Measurements from ENCODE around the gene SLC6A3. TPM values are rescaled to one million over a fixed set of nuclear protein-coding genes. Genes with fewer than 3 reads are reported as not detected.

The SLC6A3 gene
- total RNA-seq, 5 donors from 2014 or later (not counting 1 experiment from before 2014, with no cell fraction given): 0.22 TPM; not detected in 4

DNA sequence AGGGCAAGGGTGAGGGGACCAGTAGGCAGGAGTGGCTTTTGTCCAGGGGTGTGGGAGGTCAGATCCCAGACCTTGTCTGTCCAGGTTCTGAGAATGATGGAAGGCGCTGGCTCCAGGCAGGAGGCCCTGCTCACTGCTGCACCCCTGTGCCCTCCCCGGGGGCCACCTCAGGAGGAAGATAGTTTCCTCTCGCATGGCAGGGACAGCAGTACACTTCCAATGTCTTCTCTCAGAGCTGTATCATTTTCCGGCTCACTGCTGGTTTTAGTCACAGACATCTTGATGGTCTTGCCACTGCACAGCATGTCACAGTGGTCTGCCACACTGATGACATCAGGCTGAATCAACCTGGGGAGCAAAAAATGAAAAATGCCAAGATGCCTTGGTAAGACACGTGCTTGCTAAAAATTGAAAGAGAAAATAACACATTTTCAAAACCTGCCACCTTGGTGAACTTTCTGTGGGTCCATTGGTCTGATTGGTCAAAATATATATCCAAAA is 3.3 kb upstream of the SLC6A3 start:
- ChIA-PET CTCF (no interaction called here), POLR2A (no interaction called here)
- Histone ChIP-seq H3K9me3 (no peaks in the 10 kb centered on the region), H3K4me3 (ENCODE audit: control insufficient read depth in 1 of 2, extremely low read depth in 1 of 2, low read length in 1 of 2) (no peak overlapping the region), H3K4me1 (ENCODE audit: control insufficient read depth in 1 of 2, extremely low read depth in 1 of 2, insufficient read depth in 2 of 2, low read length in 2 of 2) (peaks cover 0 to 26% of the 10 kb centered on the region in 2 experiments), H3K36me3 (ENCODE audit: control insufficient read depth in 2 of 2, extremely low read depth in 1 of 2, insufficient read depth in 1 of 2, low read length in 1 of 2) (no peaks in the 10 kb centered on the region), H3K27ac (ENCODE audit: low read length) (no peak overlapping the region), H3K27me3 (replicated peaks in 1 of 2; ENCODE audit: control insufficient read depth in 2 of 2, extremely low read depth in 1 of 2, insufficient read depth in 2 of 2, low read length in 1 of 2) (peaks cover 8 to 49% of the 10 kb centered on the region in 2 experiments)
- Mint-ChIP-seq H3K27ac (peak overlapping the region in 1 of 2 donors; percentile 5), H3K27me3 (peaks cover 32 to 47% of the 10 kb centered on the region in 2 donors), H3K4me1 (peaks cover 15 to 32% (median 30%) of the 10 kb centered on the region in 3 donors), H3K9me3 (peaks cover 2 to 12% (median 6%) of the 10 kb centered on the region in 3 donors), H3K4me3 (peak overlapping the region in 1 of 3 donors; percentile 41), H3K36me3 (no peaks in the 10 kb centered on the region)
- no peak for ATAC-seq (replicated peaks in 1 of 4)
- WGBS (ENCODE audit: insufficient coverage): 48% methylated on average over 4 of the region's 5 CpGs
- peak in 2 of 35 experiments; percentile 28 to 32 for DNase-seq

- 8% methylated on average over 4 of the region's 16 CpGs for WGBS (ENCODE audit: insufficient coverage)
- H3K9me3 Mint-ChIP-seq: peaks cover 0 to 4% (median 0%) of the 10 kb centered on the region in 3 donors
- peaks cover 8 to 56% of the 10 kb centered on the region in 2 experiments for H3K27me3 ChIP-seq (replicated peaks in 1 of 2; ENCODE audit: control insufficient read depth in 2 of 2, extremely low read depth in 1 of 2, insufficient read depth in 2 of 2, low read length in 1 of 2)
- H3K4me3 Mint-ChIP-seq: peak overlapping the region in 1 of 3 donors; percentile 41
- H3K27me3 Mint-ChIP-seq: peaks cover 33 to 49% of the 10 kb centered on the region in 2 donors
- CTCF ChIA-PET: no interaction called here
- no peaks in the 10 kb centered on the region for H3K9me3 ChIP-seq
- peaks cover 0 to 26% of the 10 kb centered on the region in 2 experiments for H3K4me1 ChIP-seq (ENCODE audit: control insufficient read depth in 1 of 2, extremely low read depth in 1 of 2, insufficient read depth in 2 of 2, low read length in 2 of 2)
- no peaks in the 10 kb centered on the region for H3K36me3 Mint-ChIP-seq
- H3K4me1 Mint-ChIP-seq: peaks cover 15 to 32% (median 32%) of the 10 kb centered on the region in 3 donors
- peak; percentile 41 to 80 (median 64) for ATAC-seq (replicated peaks in 1 of 4)
- H3K27ac Mint-ChIP-seq: no peak overlapping the region
- no peak overlapping the region for H3K4me3 ChIP-seq (ENCODE audit: control insufficient read depth in 1 of 2, extremely low read depth in 1 of 2, low read length in 1 of 2)
- H3K27ac ChIP-seq (ENCODE audit: low read length): no peak overlapping the region
- POLR2A ChIA-PET: no interaction called here
- H3K36me3 ChIP-seq (ENCODE audit: control insufficient read depth in 2 of 2, extremely low read depth in 1 of 2, insufficient read depth in 1 of 2, low read length in 1 of 2): no peaks in the 10 kb centered on the region
- DNase-seq: peak in 11 of 35 experiments; percentile 13 to 66 (median 27)
Measured at GRCh38 chr5:1447671-1448361, 2.6 kb upstream of the SLC6A3 start.

- H3K9me3 Mint-ChIP-seq: no peaks in the 10 kb centered on the region
- POLR2A ChIA-PET: no interaction called here
- ATAC-seq (replicated peaks in 1 of 4): no peak
- no peaks in the 10 kb centered on the region for H3K36me3 Mint-ChIP-seq
- H3K4me1 Mint-ChIP-seq: peaks cover 15 to 32% (median 32%) of the 10 kb centered on the region in 3 donors
- H3K9me3 ChIP-seq: no peaks in the 10 kb centered on the region
- no peak overlapping the region for H3K27ac Mint-ChIP-seq
- no peak overlapping the region for H3K4me3 ChIP-seq (ENCODE audit: control insufficient read depth in 1 of 2, extremely low read depth in 1 of 2, low read length in 1 of 2)
- peak overlapping the region in 1 of 3 donors; percentile 36 for H3K4me3 Mint-ChIP-seq
- H3K27me3 ChIP-seq (replicated peaks in 1 of 2; ENCODE audit: control insufficient read depth in 2 of 2, extremely low read depth in 1 of 2, insufficient read depth in 2 of 2, low read length in 1 of 2): peaks cover 8 to 67% of the 10 kb centered on the region in 2 experiments
- CTCF ChIA-PET: no interaction called here
- WGBS (ENCODE audit: insufficient coverage): 60% methylated on average over 10 of the region's 16 CpGs
- H3K36me3 ChIP-seq (ENCODE audit: control insufficient read depth in 2 of 2, extremely low read depth in 1 of 2, insufficient read depth in 1 of 2, low read length in 1 of 2): no peaks in the 10 kb centered on the region
- peaks cover 0 to 26% of the 10 kb centered on the region in 2 experiments for H3K4me1 ChIP-seq (ENCODE audit: control insufficient read depth in 1 of 2, extremely low read depth in 1 of 2, insufficient read depth in 2 of 2, low read length in 2 of 2)
- peaks cover 35 to 60% of the 10 kb centered on the region in 2 donors for H3K27me3 Mint-ChIP-seq
- H3K27ac ChIP-seq (ENCODE audit: low read length): no peak overlapping the region
- DNase-seq: peak in 1 of 35 experiments; percentile 3
Measured at GRCh38 chr5:1446602-1447343, 1.5 kb upstream of the SLC6A3 start.

GRCh38 chr5:1445689-1446601 is 705 bp upstream of the SLC6A3 start:
- H3K4me3 Mint-ChIP-seq: peak overlapping the region in 1 of 3 donors; percentile 36
- peaks cover 0 to 26% of the 10 kb centered on the region in 2 experiments for H3K4me1 ChIP-seq (ENCODE audit: control insufficient read depth in 1 of 2, extremely low read depth in 1 of 2, insufficient read depth in 2 of 2, low read length in 2 of 2)
- H3K27me3 Mint-ChIP-seq: peaks cover 34 to 62% of the 10 kb centered on the region in 2 donors
- peaks cover 8 to 75% of the 10 kb centered on the region in 2 experiments for H3K27me3 ChIP-seq (replicated peaks in 1 of 2; ENCODE audit: control insufficient read depth in 2 of 2, extremely low read depth in 1 of 2, insufficient read depth in 2 of 2, low read length in 1 of 2)
- no peak for DNase-seq
- peaks cover 0 to under 1% (median 0%) of the 10 kb centered on the region in 3 donors for H3K9me3 Mint-ChIP-seq
- H3K36me3 ChIP-seq (ENCODE audit: control insufficient read depth in 2 of 2, extremely low read depth in 1 of 2, insufficient read depth in 1 of 2, low read length in 1 of 2): no peaks in the 10 kb centered on the region
- no peaks in the 10 kb centered on the region for H3K36me3 Mint-ChIP-seq
- ChIA-PET CTCF (no interaction called here), POLR2A (no interaction called here)
- no peak overlapping the region for H3K27ac Mint-ChIP-seq
- H3K9me3 ChIP-seq: no peaks in the 10 kb centered on the region
- peaks cover 15 to 32% (median 32%) of the 10 kb centered on the region in 3 donors for H3K4me1 Mint-ChIP-seq
- ATAC-seq (replicated peaks in 1 of 4): no peak
- 14% methylated on average over 70 of the region's 92 CpGs for WGBS (ENCODE audit: insufficient coverage)
- H3K4me3 ChIP-seq (ENCODE audit: control insufficient read depth in 1 of 2, extremely low read depth in 1 of 2, low read length in 1 of 2): no peak overlapping the region
- no peak overlapping the region for H3K27ac ChIP-seq (ENCODE audit: low read length)

DNA sequence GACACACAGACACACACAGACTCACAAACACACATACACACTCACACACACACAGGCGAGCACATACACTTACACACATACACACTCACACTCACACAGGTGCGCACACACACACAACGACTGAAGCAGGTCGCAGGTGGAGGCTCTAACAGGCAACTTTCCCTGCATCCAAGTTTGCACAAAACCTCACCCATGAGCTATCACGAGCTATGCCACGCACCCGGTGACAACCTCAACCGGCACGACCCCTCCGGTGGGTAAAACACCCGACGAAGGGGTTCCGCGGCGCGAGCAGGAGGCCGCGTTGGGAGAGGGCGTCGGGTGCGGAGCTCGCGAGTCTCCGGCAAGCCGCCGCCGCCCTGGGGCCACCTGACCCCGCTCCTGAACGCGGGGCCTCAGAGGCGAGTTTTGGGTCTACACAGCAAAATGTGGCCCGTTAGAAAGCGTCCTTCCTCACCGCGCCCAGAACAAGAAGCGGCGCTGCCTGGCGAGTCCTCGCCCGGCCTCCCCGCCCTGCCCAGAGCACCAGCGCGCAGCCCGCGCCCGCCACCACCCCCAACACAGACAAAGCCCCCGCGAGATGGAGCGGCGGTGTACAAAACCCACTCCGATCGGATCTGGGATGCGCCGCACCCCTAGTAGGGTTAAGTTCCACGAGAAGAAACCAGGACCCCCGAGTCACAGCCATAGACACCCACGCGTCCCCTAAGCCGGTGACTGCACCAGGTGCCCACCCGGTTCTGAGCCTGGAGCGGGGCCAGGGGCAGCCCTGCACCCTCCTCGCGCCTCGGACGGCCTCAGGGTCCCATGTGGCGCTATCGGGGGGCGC is 665 bp downstream of the SLC6A3 start:
- peaks cover 6 to 10% (median 7%) of the 10 kb centered on the region in 3 donors for H3K9me3 Mint-ChIP-seq
- Histone ChIP-seq H3K9me3 (no peaks in the 10 kb centered on the region), H3K27ac (ENCODE audit: low read length) (no peak overlapping the region), H3K4me1 (ENCODE audit: control insufficient read depth in 1 of 2, extremely low read depth in 1 of 2, insufficient read depth in 2 of 2, low read length in 2 of 2) (peaks cover 0 to 26% of the 10 kb centered on the region in 2 experiments), H3K4me3 (ENCODE audit: control insufficient read depth in 1 of 2, extremely low read depth in 1 of 2, low read length in 1 of 2) (peak overlapping the region in 1 of 2 donors; percentile 41), H3K36me3 (ENCODE audit: control insufficient read depth in 2 of 2, extremely low read depth in 1 of 2, insufficient read depth in 1 of 2, low read length in 1 of 2) (no peaks in the 10 kb centered on the region), H3K27me3 (replicated peaks in 1 of 2; ENCODE audit: control insufficient read depth in 2 of 2, extremely low read depth in 1 of 2, insufficient read depth in 2 of 2, low read length in 1 of 2) (peaks cover 8 to 79% of the 10 kb centered on the region in 2 experiments)
- no peak for ATAC-seq (replicated peaks in 1 of 4)
- ChIA-PET CTCF (no interaction called here), POLR2A (no interaction called here)
- peaks cover 15 to 32% (median 32%) of the 10 kb centered on the region in 3 donors for H3K4me1 Mint-ChIP-seq
- WGBS (ENCODE audit: insufficient coverage): 15% methylated on average over 63 of the region's 68 CpGs
- H3K36me3 Mint-ChIP-seq: peaks cover 2% of the 10 kb centered on the region
- H3K27ac Mint-ChIP-seq: no peak overlapping the region
- DNase-seq: peak in 1 of 35 experiments; percentile 23
- peaks cover 37 to 68% of the 10 kb centered on the region in 2 donors for H3K27me3 Mint-ChIP-seq
- H3K4me3 Mint-ChIP-seq: peak overlapping the region; percentile 40 to 69 (median 64)
